BJ (cell line): ENCODE results near the gene UNC13D. TPM values are rescaled to one million over a fixed set of nuclear protein-coding genes. Genes with fewer than 3 reads are reported as not detected.
"Not testable (repeated sequence)": the region's sequence is repeated elsewhere in the genome, so short reads cannot be mapped to it uniquely, and the experiment has no call there.

ENCODE experiments used
- CTCF ChIA-PET: fragments of 350-600 bp; formaldehyde crosslinking; extraction: SDS; loops from one replicate; lab custom pipeline; 2021; ENCODE audit warnings: antibody characterized with exemption, inconsistent platforms; lab: Yijun Ruan, JAX
- POLR2A ChIA-PET: fragments of 300-600 bp; sonication (Branson Sonifier 250); formaldehyde crosslinking; extraction: SDS; loops from one replicate; lab custom pipeline; 2021; ENCODE audit warnings: antibody characterized with exemption; lab: Charles Lee
- DNase-seq: peaks from one replicate; pipeline ENCODE4 v3.0.0-alpha.2; 2011; ENCODE audit warnings: low read depth
- H3K27me3 ChIP-seq: 2 replicates; pipeline ENCODE4 v1.6.0; 2011; ENCODE audit warnings: low read length; ENCODE audit not compliant: control insufficient read depth, insufficient read depth
- H3K36me3 ChIP-seq: 2 replicates; pipeline ENCODE4 v1.5.1; 2011; ENCODE audit warnings: low read length; ENCODE audit not compliant: control insufficient read depth, insufficient read depth
- H3K4me3 ChIP-seq: 2 replicates; pipeline ENCODE4 v1.5.1; 2011; ENCODE audit warnings: low read depth, mild to moderate bottlenecking, control low read depth, low read length
- polyA plus RNA-seq: library from polyadenylated mRNA; depleted of rRNA; stranded (reverse); fragments of >200 nt; gene quantifications from 2 replicates; pipeline ENCODE4 v1.2.3, GENCODE V29; 2011
- TF ChIP-seq, protein P1 (sequence below): IDR thresholded peaks from 2 replicates; pipeline ENCODE4 v1.5.1; 2011; ENCODE audit warnings: low read depth, mild to moderate bottlenecking, control low read depth, inconsistent platforms, low read length, moderate library complexity; ENCODE audit not compliant: insufficient read depth

The UNC13D gene
- polyA plus RNA-seq, 1 experiment: 0.40 TPM

GRCh38 chr17:75891022-75891604 lies 46.9 kb upstream of the UNC13D start:
- ChIA-PET POLR2A (no interaction called here), CTCF (interaction anchor here (1.1 kb wide), 1 partner anchor 14 kb away, joined by 4 read pairs; no protein-coding TSS in a partner anchor)
- H3K36me3 ChIP-seq: peaks cover 10% of the 10 kb centered on the region
- H3K27me3 ChIP-seq: no peaks in the 10 kb centered on the region
- DNase-seq: no peak
- H3K4me3 ChIP-seq: no peak overlapping the region
- TF ChIP-seq, protein P1, sequence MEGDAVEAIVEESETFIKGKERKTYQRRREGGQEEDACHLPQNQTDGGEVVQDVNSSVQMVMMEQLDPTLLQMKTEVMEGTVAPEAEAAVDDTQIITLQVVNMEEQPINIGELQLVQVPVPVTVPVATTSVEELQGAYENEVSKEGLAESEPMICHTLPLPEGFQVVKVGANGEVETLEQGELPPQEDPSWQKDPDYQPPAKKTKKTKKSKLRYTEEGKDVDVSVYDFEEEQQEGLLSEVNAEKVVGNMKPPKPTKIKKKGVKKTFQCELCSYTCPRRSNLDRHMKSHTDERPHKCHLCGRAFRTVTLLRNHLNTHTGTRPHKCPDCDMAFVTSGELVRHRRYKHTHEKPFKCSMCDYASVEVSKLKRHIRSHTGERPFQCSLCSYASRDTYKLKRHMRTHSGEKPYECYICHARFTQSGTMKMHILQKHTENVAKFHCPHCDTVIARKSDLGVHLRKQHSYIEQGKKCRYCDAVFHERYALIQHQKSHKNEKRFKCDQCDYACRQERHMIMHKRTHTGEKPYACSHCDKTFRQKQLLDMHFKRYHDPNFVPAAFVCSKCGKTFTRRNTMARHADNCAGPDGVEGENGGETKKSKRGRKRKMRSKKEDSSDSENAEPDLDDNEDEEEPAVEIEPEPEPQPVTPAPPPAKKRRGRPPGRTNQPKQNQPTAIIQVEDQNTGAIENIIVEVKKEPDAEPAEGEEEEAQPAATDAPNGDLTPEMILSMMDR: no peak

DNA sequence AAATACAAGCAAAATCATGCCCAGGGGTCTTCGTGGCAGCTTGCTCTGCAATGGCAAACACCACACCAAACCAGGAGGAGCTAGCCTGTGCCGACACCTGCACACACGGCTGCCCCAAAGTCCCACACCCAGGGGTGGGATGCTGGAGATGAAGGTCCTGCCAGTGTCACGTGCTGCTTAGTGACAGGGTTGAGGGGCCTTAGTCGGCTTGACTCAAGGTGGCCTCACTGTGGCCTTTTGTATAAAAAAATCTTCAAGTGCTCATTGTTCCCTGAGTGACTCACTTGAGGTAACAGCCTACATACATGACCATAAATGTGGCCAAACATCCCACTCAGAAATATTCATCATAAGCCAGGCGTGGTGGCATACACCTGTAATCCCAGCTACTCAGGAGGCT lies 45.2 kb upstream of the UNC13D start:
- TF ChIP-seq, protein P1: no peak
- no peak for DNase-seq
- Histone ChIP-seq H3K4me3 (no peak overlapping the region), H3K36me3 (peaks cover 10% of the 10 kb centered on the region), H3K27me3 (no peaks in the 10 kb centered on the region)
- POLR2A ChIA-PET: interaction anchor here (0.6 kb wide), 1 partner anchor 15 kb away, joined by 3 read pairs; no protein-coding TSS in a partner anchor
- CTCF ChIA-PET: interaction anchor here (0.8 to 1.2 kb wide), 2 partner anchors 25 to 107 kb away, joined by 3 to 4 read pairs; no protein-coding TSS in a partner anchor

GRCh38 chr17:75888484-75888883 lies 44.3 kb upstream of the UNC13D start:
- Histone ChIP-seq H3K4me3 (no peak overlapping the region), H3K36me3 (peaks cover 10% of the 10 kb centered on the region), H3K27me3 (no peaks in the 10 kb centered on the region)
- no peak for DNase-seq
- POLR2A ChIA-PET: no interaction called here
- TF ChIP-seq, protein P1: no peak
- CTCF ChIA-PET: interaction anchor here (2.4 kb wide), 1 partner anchor 11 kb away, joined by 17 read pairs; the partner anchor contains the start of gene TRIM47

DNA sequence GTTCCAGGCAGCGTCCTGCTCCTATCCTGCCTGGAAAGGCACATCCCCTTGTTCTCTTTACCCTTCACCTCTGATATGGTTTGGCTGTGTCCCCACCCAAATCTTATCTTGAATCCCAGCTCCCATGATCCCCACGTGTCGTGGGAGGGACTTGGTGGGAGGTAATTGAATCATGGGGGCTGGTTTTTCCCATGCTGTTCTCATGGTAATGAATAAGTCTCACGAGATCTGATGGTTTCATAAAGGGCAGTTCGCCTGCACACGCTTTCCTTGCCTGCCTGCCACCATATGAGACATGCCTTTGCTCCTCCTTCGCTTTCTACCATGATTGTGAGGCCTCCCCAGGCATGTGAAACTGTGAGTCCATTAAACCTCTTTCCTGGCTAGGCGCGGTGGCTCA lies 41.7 kb upstream of the UNC13D start:
- DNase-seq, H3K36me3 ChIP-seq, POLR2A ChIA-PET, H3K4me3 ChIP-seq, H3K27me3 ChIP-seq: not testable (repeated sequence)
- CTCF ChIA-PET: interaction anchor here (1.3 to 2.7 kb wide), 3 partner anchors 10 to 30 kb away, joined by 3 to 9 read pairs (median 5); partner anchors contain the start of gene TRIM65

DNA sequence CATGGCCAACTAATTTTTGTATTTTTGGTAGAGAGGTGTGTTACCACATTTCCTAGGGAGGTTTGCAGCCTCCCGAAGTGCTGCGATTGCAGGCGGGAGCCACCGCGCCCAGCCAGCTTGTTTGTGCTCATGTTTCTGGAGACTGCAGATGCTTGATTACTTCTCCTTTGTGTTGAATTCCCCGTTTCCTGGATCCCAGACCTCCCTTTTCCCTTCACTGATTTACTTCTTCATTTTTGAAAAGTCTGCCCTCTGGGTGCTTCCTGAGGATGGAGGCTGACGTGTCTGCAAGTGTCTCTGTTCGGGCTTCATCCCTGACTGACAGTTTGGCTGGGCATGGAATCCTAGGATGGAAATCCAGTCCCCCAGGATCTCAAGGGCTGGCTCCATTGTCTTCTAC lies 41.2 kb upstream of the UNC13D start:
- ChIA-PET POLR2A (no interaction called here), CTCF (interaction anchor here (1.4 to 2.7 kb wide), 2 partner anchors 11 to 24 kb away, joined by 5 to 9 read pairs; partner anchors contain the start of gene TRIM65)
- no peak for DNase-seq
- H3K27me3 ChIP-seq: peaks cover 2% of the 10 kb centered on the region; the same call in 1 of the 2 replicates
- TF ChIP-seq, protein P1: no peak
- H3K4me3 ChIP-seq: no peak overlapping the region
- H3K36me3 ChIP-seq: peaks cover under 1% of the 10 kb centered on the region; the same call in 1 of the 2 replicates
